ENCODE measurements around the gene ADAM33. TPM values are rescaled to one million over a fixed set of nuclear protein-coding genes. Genes with fewer than 3 reads are reported as not detected.
A peak's percentile ranks its signal among the peaks of the same experiment; 100 is the strongest.

ADAM33 gene
- total RNA-seq, 4 donors from 2014 or later, result 2.6 to 6.4 (median 3.1) TPM

DNA sequence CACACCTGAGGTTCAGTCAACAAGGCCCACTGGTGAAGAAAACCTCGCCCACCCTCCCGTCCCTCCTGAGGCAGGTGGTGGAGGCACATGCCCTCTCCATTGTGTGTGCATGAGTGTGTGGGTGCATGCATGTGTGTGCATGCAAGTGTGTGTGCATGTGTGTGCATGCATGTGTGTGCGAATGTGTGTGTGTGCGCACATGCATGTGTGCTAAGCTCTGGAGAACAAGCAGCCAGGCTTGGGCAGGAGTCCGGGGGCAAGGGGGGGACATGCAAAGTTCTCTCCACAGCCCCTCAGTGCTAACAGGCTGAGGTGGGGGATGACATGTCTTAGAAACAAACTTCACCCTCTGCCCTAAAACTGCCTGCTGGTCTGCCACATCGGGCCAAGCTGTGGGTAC, 47.6 kb upstream of the ADAM33 start:
- TF ChIP-seq, protein P1, sequence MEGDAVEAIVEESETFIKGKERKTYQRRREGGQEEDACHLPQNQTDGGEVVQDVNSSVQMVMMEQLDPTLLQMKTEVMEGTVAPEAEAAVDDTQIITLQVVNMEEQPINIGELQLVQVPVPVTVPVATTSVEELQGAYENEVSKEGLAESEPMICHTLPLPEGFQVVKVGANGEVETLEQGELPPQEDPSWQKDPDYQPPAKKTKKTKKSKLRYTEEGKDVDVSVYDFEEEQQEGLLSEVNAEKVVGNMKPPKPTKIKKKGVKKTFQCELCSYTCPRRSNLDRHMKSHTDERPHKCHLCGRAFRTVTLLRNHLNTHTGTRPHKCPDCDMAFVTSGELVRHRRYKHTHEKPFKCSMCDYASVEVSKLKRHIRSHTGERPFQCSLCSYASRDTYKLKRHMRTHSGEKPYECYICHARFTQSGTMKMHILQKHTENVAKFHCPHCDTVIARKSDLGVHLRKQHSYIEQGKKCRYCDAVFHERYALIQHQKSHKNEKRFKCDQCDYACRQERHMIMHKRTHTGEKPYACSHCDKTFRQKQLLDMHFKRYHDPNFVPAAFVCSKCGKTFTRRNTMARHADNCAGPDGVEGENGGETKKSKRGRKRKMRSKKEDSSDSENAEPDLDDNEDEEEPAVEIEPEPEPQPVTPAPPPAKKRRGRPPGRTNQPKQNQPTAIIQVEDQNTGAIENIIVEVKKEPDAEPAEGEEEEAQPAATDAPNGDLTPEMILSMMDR (IDR thresholded peaks at IDR 0.05 in 4 of 5, conservative IDR thresholded peaks at IDR 0.05 in 1 of 5), result no peak
- TF ChIP-seq POLR2A (IDR thresholded peaks at IDR 0.05), result no peak
- peaks cover 5 to 8% (median 7%) of the 10 kb centered on the region in 3 donors for H3K27me3 ChIP-seq
- intact Hi-C loops (cut with DNase I; ENCODE audit: low total_unique reads) (no loop called here), in situ Hi-C loops (cut with MboI; ENCODE audit: low sequenced_read_pairs in 4 of 4) (no loop called here)
- H3K27ac ChIP-seq, result peak overlapping the region in 1 of 4 donors; percentile 46
- no peaks in the 10 kb centered on the region for H3K36me3 ChIP-seq
- no peak overlapping the region for H3K4me3 ChIP-seq
- ATAC-seq (no peak), DNase-seq (no peak)
- no peaks in the 10 kb centered on the region for H3K9me3 ChIP-seq
- H3K4me1 ChIP-seq, result peaks cover 0 to 7% of the 10 kb centered on the region in 2 donors

DNA sequence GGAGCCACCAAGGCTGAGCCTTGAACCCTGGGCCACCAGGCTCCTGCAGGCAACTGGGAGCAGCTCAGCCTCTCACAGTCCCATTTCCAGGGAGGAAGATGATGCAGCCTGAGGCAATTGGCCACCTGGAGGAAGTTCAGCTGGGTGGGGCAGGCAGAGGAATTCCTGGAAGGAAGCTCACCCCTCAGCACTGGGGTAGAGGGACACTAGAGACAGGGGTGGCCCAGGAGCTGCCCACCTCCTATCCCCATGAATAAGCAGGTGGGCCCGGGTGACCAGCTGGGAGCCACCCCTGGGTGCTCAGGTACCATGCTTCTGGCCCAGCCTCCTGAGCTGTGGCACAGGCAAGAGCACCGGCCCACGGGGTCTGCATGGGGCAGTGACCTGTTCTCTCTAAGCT, 47.1 kb upstream of the ADAM33 start:
- peaks cover 0 to 7% of the 10 kb centered on the region in 2 donors for H3K4me1 ChIP-seq
- intact Hi-C loops (cut with DNase I; ENCODE audit: low total_unique reads), result no loop called here

DNA sequence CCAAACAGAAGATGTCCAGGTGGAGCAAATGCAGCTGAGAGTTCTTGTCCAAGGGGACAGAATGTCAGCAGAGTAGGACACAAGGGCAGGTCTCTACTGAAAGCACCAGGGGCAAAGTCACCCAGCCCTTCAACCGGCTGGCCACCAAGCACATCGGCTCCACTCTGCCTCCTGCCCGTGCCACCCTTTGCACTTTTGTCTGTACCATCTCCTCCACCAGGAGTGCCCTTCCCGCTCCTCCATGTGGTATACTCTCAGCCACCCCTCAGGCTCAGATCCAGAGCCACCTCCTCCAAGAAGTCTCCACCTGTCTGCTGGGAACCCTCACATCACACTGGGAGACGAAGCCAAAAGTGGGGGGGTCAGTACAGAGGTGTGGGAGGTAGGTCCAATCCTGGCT, 46.5 kb upstream of the ADAM33 start:
- in situ Hi-C loops (cut with MboI; ENCODE audit: low sequenced_read_pairs in 4 of 4), result no loop called here
- intact Hi-C loops (cut with DNase I; ENCODE audit: low total_unique reads), result no loop called here
- no peaks in the 10 kb centered on the region for H3K9me3 ChIP-seq
- H3K4me1 ChIP-seq, result peaks cover 0 to 7% of the 10 kb centered on the region in 2 donors
- H3K36me3 ChIP-seq, result no peaks in the 10 kb centered on the region
- peak overlapping the region in 2 of 4 donors; percentile 25 to 56 for H3K27ac ChIP-seq
- TF ChIP-seq POLR2A (IDR thresholded peaks at IDR 0.05), result no peak
- TF ChIP-seq, protein P1 (IDR thresholded peaks at IDR 0.05 in 4 of 5, conservative IDR thresholded peaks at IDR 0.05 in 1 of 5), result no peak
- peaks cover 5 to 8% (median 7%) of the 10 kb centered on the region in 3 donors for H3K27me3 ChIP-seq
- no peak for ATAC-seq
- no peak overlapping the region for H3K4me3 ChIP-seq
- DNase-seq, result no peak

More for the DNA sequence above, 47.1 kb upstream of the ADAM33 start:
- no peaks in the 10 kb centered on the region for H3K9me3 ChIP-seq
- H3K36me3 ChIP-seq, result no peaks in the 10 kb centered on the region
- DNase-seq (no peak), ATAC-seq (no peak)
- in situ Hi-C loops (cut with MboI; ENCODE audit: low sequenced_read_pairs in 4 of 4), result no loop called here
- peak overlapping the region in 2 of 4 donors; percentile 25 to 56 for H3K27ac ChIP-seq
- peaks cover 5 to 8% (median 7%) of the 10 kb centered on the region in 3 donors for H3K27me3 ChIP-seq
- H3K4me3 ChIP-seq, result no peak overlapping the region
- TF ChIP-seq, protein P1 (IDR thresholded peaks at IDR 0.05 in 4 of 5, conservative IDR thresholded peaks at IDR 0.05 in 1 of 5), result no peak
- TF ChIP-seq POLR2A (IDR thresholded peaks at IDR 0.05), result no peak

DNA sequence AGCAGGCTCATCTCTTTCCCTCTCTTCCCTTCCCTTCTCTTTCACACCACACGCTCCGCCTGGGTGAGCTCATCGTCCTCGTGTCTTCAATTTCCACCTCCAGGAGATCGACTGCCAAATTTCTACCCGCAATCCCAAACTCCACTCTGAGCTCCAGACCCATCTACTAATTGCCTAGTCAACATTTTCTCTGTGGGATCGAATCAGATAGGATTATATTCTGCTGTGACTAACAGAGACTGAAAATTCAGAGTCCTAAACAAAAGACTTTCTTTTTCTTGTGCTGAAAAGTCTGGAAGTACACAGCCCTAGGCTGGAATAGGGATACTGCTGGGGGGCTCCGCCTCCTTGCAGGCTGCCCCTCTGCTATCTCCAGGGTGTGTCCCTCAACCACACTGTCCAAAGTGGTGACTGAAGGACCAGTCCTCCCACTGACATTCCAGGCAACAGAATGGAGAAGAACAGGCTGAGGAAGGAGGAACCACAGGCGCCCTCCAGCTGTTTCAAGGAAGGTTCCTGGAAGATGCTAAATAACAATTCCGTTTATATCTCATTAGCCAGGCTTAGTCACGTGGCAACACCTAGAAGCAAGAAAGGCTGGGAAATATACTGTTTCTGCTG, 45.7 kb upstream of the ADAM33 start:
- peak in 1 of 2 donors; percentile 41 for ATAC-seq
- Histone ChIP-seq H3K4me3 (no peak overlapping the region), H3K27ac (peak overlapping the region; percentile 29 to 56 (median 38)), H3K4me1 (peaks cover 0 to 7% of the 10 kb centered on the region in 2 donors), H3K9me3 (no peaks in the 10 kb centered on the region), H3K36me3 (no peaks in the 10 kb centered on the region), H3K27me3 (peaks cover 5 to 8% (median 7%) of the 10 kb centered on the region in 3 donors)
- TF ChIP-seq, protein P1 (IDR thresholded peaks at IDR 0.05 in 4 of 5, conservative IDR thresholded peaks at IDR 0.05 in 1 of 5), result no peak
- TF ChIP-seq POLR2A (IDR thresholded peaks at IDR 0.05), result no peak
- no peak for DNase-seq
- intact Hi-C loops (cut with DNase I; ENCODE audit: low total_unique reads) (no loop called here), in situ Hi-C loops (cut with MboI; ENCODE audit: low sequenced_read_pairs in 4 of 4) (no loop called here)

Measured in gastrocnemius medialis (tissue), 4 donors.